ENCODE measurements around the gene CTNNA1. TPM values are rescaled to one million over a fixed set of nuclear protein-coding genes. Genes with fewer than 3 reads are reported as not detected.

CTNNA1 gene
- total and polyA plus RNA-seq, 2 of the 8 experiments (the other 6 are each of a cell fraction or from before 2014, with no cell fraction given), result 115 to 349 TPM

DNA sequence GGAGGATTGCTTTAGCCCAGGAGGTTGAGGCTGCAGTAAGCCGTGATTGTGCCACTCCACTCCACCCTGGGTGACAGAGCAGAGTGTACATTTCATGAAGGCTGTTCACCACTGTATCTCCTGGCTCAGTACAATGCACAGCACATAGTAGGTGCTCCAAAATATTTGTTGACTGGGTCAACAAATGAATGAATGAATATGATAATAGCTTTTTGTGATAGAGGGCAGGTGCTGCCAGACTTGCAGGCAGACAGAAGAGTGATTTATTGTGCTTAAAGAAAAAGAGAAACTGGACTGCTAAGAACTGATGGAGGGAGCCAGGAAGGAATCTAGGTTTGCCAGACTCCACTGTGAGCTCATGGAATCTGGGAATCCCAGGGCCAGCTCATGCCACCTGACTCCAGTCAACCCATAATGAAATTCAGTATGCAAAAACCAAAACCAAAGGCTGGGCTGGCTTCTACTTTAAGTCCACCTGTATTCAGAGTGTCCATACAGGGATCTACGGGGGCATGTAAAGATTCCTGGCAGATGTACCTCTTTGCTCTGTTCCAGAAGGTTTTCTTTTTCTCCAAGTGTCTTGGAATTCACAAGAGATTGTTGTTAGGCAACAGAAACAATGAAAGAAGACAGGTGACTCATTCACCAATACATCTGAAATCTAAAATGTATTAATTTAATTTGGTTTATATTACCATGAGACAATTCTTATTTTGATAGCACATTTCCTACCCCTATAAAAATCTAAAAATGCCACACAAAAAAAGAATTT, 15.5 kb upstream of the CTNNA1 start (continued):
- no peak for TF ChIP-seq CHD7 (IDR thresholded peaks at IDR 0.05; ENCODE audit: insufficient replicate concordance, low read length)
- TF ChIP-seq, protein P1, sequence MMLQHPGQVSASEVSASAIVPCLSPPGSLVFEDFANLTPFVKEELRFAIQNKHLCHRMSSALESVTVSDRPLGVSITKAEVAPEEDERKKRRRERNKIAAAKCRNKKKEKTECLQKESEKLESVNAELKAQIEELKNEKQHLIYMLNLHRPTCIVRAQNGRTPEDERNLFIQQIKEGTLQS (IDR thresholded peaks at IDR 0.05; ENCODE audit: insufficient read depth, low read depth, low read length), result no peak
- no peak for TF ChIP-seq SP4 (IDR thresholded peaks at IDR 0.05; ENCODE audit: low read length)
